Lung (tissue), 12 donors: Measurements from ENCODE around the gene PLCG1. TPM values are rescaled to one million over a fixed set of nuclear protein-coding genes. Genes with fewer than 3 reads are reported as not detected.
A peak's percentile ranks its signal among the peaks of the same experiment; 100 is the strongest.

Source experiments
- ATAC-seq: fragments of 200-7000 bp; cut with Tn5 transposase; one replicate; pipeline ENCODE4 v1.9.1; 2020; ENCODE audit warnings: moderate number of reproducible peaks; ENCODE audit not compliant: insufficient read depth, low FRiP score
- DNase-seq, 3 donors: peaks; one replicate each; pipeline ENCODE4 v3.0.0-alpha.2; 2013 to 2017
- H3K27ac ChIP-seq, 2 donors: one replicate each; pipeline ENCODE4 v1.5.1; 2013; ENCODE audit warnings: mild to moderate bottlenecking in 2 of 2, moderate library complexity in 2 of 2, control low read depth in 1 of 2, inconsistent platforms in 1 of 2, low read depth in 1 of 2, low read length in 1 of 2
- H3K27me3 ChIP-seq, 3 donors: one replicate each; pipeline ENCODE4 v1.5.1; 2013; ENCODE audit warnings: low read length in 2 of 3; ENCODE audit not compliant: control insufficient read depth in 3 of 3, insufficient read depth in 3 of 3
- H3K36me3 ChIP-seq, 4 donors: one replicate each; pipeline ENCODE4 v1.5.1; 2013; ENCODE audit warnings: low read length in 4 of 4, mild to moderate bottlenecking in 1 of 4, moderate library complexity in 1 of 4; ENCODE audit not compliant: control insufficient read depth in 4 of 4, insufficient read depth in 4 of 4
- H3K4me1 ChIP-seq, 5 donors: one replicate each; pipeline ENCODE4 v1.5.1; 2013; ENCODE audit warnings: low read length in 5 of 5, mild to moderate bottlenecking in 2 of 5, moderate library complexity in 1 of 5; ENCODE audit not compliant: control insufficient read depth in 5 of 5, insufficient read depth in 5 of 5
- H3K4me3 ChIP-seq: one replicate; pipeline ENCODE4 v1.5.1; 2013; ENCODE audit warnings: mild to moderate bottlenecking, control low read depth, moderate library complexity
- H3K9ac ChIP-seq, 2 donors: one replicate each; pipeline ENCODE4 v1.5.1; 2013; ENCODE audit warnings: low read length in 2 of 2, control low read depth in 1 of 2; ENCODE audit not compliant: insufficient read depth in 1 of 2
- H3K9me3 ChIP-seq, 4 donors: one replicate each; pipeline ENCODE4 v1.5.1; 2013; ENCODE audit warnings: low read length in 3 of 4, mild to moderate bottlenecking in 1 of 4, moderate library complexity in 1 of 4; ENCODE audit not compliant: control insufficient read depth in 4 of 4, insufficient read depth in 3 of 4
- CTCF ChIP-seq: IDR thresholded peaks from 2 replicates; pipeline ENCODE4 v1.5.1; 2012; ENCODE audit warnings: mild to moderate bottlenecking; ENCODE audit errors: control extremely low read depth, extremely low read depth
- WGBS, 2 donors: extraction: QIAGEN DNeasy Blood & Tissue Kit; methylation state at CpG; one replicate each; pipeline ENCODE4 v1.1.7; 2013; 5-methylcytosine and 5-hydroxymethylcytosine counted together
- polyA plus RNA-seq, 2 donors: library from polyadenylated mRNA; stranded (reverse); fragments of 200-250 nt; gene quantifications; one replicate each; pipeline ENCODE4 v1.2.1, GENCODE V29; 2013
- total RNA-seq, 2 donors: library from RNA; depleted of rRNA in 1 of 2; stranded (reverse); fragments of >200 nt in 1 of 2; gene quantifications; one replicate each; pipeline ENCODE4 v1.2.1, GENCODE V29; 2014 to 2021
- donor health status: control.
- donor health status: control.
- donor health status: Bipolar disorder and iron deficiency.
- donor health status: healthy.
- donor health status: DM: yes; HTN: yes; CAD: no.

PLCG1 gene
- total and polyA plus RNA-seq, 4 donors: 29.6 to 154 (median 67.1) TPM

GRCh38 chr20:41145821-41146620 lies 8.7 kb downstream of the PLCG1 start:
- Histone ChIP-seq H3K27me3 (no peaks in the 10 kb centered on the region), H3K4me3 (no peak overlapping the region), H3K4me1 (peaks cover 21 to 70% (median 38%) of the 10 kb centered on the region in 5 donors), H3K27ac (peak overlapping the region; percentile 45 to 72), H3K36me3 (peaks cover 0 to 4% (median 1%) of the 10 kb centered on the region in 4 donors), H3K9ac (no peak overlapping the region), H3K9me3 (no peaks in the 10 kb centered on the region)
- WGBS, 2 donors: 52 to 72% methylated on average over 12 of the region's 12 CpGs
- ATAC-seq (peak; percentile 27), DNase-seq (peak in 1 of 3 donors; percentile 50)
- TF ChIP-seq CTCF: no peak

DNA sequence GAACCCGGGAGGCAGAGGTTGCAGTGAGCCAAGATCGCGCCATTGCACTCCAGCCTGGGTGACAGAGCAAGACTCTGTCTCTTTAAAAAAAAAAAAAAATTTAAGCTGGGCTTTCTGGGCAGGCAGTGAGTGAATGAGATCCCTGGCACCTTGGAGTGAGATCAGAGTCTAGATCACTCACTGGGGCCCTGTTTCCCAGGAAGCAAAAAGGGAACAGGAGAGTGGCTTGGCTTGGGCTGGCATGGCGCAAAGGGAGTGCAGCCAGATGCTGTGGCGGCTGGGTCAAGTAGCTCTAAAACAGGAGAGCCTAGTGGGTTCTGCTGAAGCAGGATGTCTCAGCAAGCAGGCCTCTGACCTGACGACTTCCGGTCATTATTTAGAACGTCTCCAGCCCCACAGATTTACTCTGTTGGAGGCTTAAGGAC lies 10.4 kb downstream of the PLCG1 start:
- H3K36me3 ChIP-seq: peaks cover 0 to 8% (median 1%) of the 10 kb centered on the region in 4 donors
- H3K9me3 ChIP-seq: no peaks in the 10 kb centered on the region
- no peaks in the 10 kb centered on the region for H3K27me3 ChIP-seq
- no peak overlapping the region for H3K9ac ChIP-seq
- ATAC-seq (no peak), DNase-seq (peak in 1 of 3 donors; percentile 61)
- peaks cover 15 to 67% (median 41%) of the 10 kb centered on the region in 5 donors for H3K4me1 ChIP-seq
- no peak for TF ChIP-seq CTCF
- no peak overlapping the region for H3K4me3 ChIP-seq
- WGBS, 2 donors: 59 to 69% methylated on average over 8 of the region's 8 CpGs
- peak overlapping the region; percentile 47 to 76 for H3K27ac ChIP-seq

- WGBS, 2 donors: 79 to 83% methylated on average over 5 of the region's 5 CpGs
- Histone ChIP-seq H3K27me3 (no peaks in the 10 kb centered on the region), H3K4me1 (peaks cover 15 to 61% (median 37%) of the 10 kb centered on the region in 5 donors)
These were observed 11.6 kb downstream of the PLCG1 start for GRCh38 chr20:41148942-41149341.

More at GRCh38 chr20:41148942-41149341, 11.6 kb downstream of the PLCG1 start:
- H3K4me3 ChIP-seq: no peak overlapping the region
- DNase-seq (no peak), ATAC-seq (no peak)
- peaks cover 0 to 8% (median 1%) of the 10 kb centered on the region in 4 donors for H3K36me3 ChIP-seq
- H3K9ac ChIP-seq: no peak overlapping the region
- TF ChIP-seq CTCF: no peak
- H3K27ac ChIP-seq: peak overlapping the region in 1 of 2 donors; percentile 39
- H3K9me3 ChIP-seq: no peaks in the 10 kb centered on the region
